ENCODE data around the gene DLK1.

- TF ChIP-seq REST (IDR thresholded peaks at IDR 0.05; ENCODE audit: insufficient read depth in 1 of 2, low read depth in 2 of 2, low read length in 1 of 2) (no peak), POLR2AphosphoS5 (IDR thresholded peaks at IDR 0.05; ENCODE audit: low read depth, low read length) (no peak), CTCF (IDR thresholded peaks at IDR 0.05) (no peak)
These were observed 14.2 kb upstream of the DLK1 start for GRCh38 chr14:100712490-100712889.

Data from Panc1 (cell line).